Astrocyte of the cerebellum (primary cell): ENCODE data around the gene SERPINE1.

Source experiments
- DNase-seq: peaks from one replicate; pipeline ENCODE4 v3.0.0-alpha.2; 2011; ENCODE audit warnings: low read depth
- H3K4me3 ChIP-seq: 2 replicates; pipeline ENCODE4 v1.5.1; 2011; ENCODE audit warnings: mild to moderate bottlenecking, low read depth, low read length, moderate library complexity
- CTCF ChIP-seq: IDR thresholded peaks from 2 replicates; pipeline ENCODE4 v1.5.1; 2012; ENCODE audit warnings: low read length, low read depth, moderate library complexity, mild to moderate bottlenecking; ENCODE audit errors: missing control alignments
- in situ Hi-C: cut with HindIII; loops from 2 replicates; pipeline ENCODE4 v1.10.0; 2017; ENCODE audit warnings: low sequenced_read_pairs

SERPINE1 gene

GRCh38 chr7:101137651-101138212, 10.8 kb downstream of the SERPINE1 start:
- in situ Hi-C loops: no loop called here
- no peak for TF ChIP-seq CTCF
- no peak overlapping the region for H3K4me3 ChIP-seq
- DNase-seq: no peak

- in situ Hi-C loops: no loop called here
- peak; percentile 72 for TF ChIP-seq CTCF
- peak; percentile 93 for DNase-seq
- H3K4me3 ChIP-seq: no peak overlapping the region
Observed at GRCh38 chr7:101138213-101138870, 11.4 kb downstream of the SERPINE1 start.

GRCh38 chr7:101140339-101140699, 13.4 kb downstream of the SERPINE1 start:
- TF ChIP-seq CTCF: no peak
- H3K4me3 ChIP-seq: no peak overlapping the region
- DNase-seq: no peak
- in situ Hi-C loops: no loop called here

- DNase-seq: no peak
- H3K4me3 ChIP-seq: no peak overlapping the region
- in situ Hi-C loops: no loop called here
- no peak for TF ChIP-seq CTCF
Observed at GRCh38 chr7:101140746-101141382, 14.0 kb downstream of the SERPINE1 start.

GRCh38 chr7:101151908-101152651, 25.2 kb downstream of the SERPINE1 start:
- H3K4me3 ChIP-seq: no peak overlapping the region
- in situ Hi-C loops: no loop called here
- no peak for TF ChIP-seq CTCF
- no peak for DNase-seq

- peak within 1 kb of the TSS; percentile 82 for H3K4me3 ChIP-seq
- in situ Hi-C loops: no loop called here
- TF ChIP-seq CTCF: no peak
- peak; percentile 79 for DNase-seq
Observed at GRCh38 chr7:101153969-101154692, 27.2 kb downstream of the SERPINE1 start, which contains the start of gene AP1S1. TSS of gene AP1S1 (plus strand) at chr7:101154476. CDS start at chr7:101154515, 39 bp downstream.
